Astrocyte of the cerebellum (primary cell): Measurements from ENCODE around the gene CAPN5.
"Not testable (repeated sequence)": the region's sequence is repeated elsewhere in the genome, so short reads cannot be mapped to it uniquely, and the experiment has no call there.

Experiments
- DNase-seq: peaks from one replicate; pipeline ENCODE4 v3.0.0-alpha.2; 2011; ENCODE audit warnings: low read depth
- H3K4me3 ChIP-seq: 2 replicates; pipeline ENCODE4 v1.5.1; 2011; ENCODE audit warnings: mild to moderate bottlenecking, low read depth, low read length, moderate library complexity
- in situ Hi-C: cut with HindIII; loops from 2 replicates; pipeline ENCODE4 v1.10.0; 2017; ENCODE audit warnings: low sequenced_read_pairs
- TF ChIP-seq, protein P1 (sequence below): IDR thresholded peaks from 2 replicates; pipeline ENCODE4 v1.5.1; 2012; ENCODE audit warnings: low read length, low read depth, moderate library complexity, mild to moderate bottlenecking; ENCODE audit errors: missing control alignments

CAPN5 gene

DNA sequence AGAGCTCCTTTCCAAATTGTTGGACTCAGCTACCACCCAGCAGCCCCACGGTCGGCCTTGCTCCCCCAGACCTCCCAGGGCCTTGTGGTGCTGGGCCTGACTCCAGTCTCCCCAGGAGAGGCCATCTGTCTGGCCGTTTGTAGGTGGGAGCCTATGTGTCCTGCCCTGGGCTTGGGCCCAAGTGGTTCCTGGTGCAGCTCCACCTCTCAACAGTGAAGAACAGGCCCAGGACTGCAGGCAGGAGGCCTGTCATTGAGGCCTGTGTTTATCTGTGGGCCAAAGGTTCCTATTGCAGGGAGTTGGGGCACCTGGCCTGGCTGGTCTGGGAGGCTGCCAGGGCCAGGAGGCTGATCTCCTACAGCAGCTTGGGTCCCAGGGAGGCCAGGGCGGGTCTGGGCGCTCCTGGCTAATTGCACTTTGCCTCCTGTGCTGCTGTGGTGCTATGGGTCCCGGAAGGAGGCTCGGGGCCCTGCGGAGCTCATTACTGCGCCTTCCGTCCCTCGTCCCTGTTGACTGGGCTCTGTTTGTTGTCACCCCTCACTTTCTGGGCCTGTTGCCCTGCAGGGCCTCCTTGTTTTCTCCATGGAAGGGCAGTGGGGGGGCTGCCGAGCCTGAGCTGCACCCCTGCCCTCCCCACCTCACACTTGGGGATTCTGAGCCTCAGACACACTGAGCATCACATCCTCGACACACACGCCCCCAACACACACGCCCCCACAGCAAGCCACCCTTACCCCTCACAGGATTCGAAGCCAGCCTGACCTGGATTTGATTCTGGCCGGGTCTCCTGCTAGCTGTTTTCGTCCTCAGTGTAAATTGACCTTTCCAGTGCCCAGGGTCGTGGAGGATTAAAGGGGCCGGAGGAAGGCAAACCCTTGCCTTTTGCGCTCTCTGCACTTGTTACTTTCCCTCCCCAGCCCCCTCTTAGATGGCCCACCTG lies 29.1 kb downstream of the CAPN5 start:
- in situ Hi-C loops = no loop called here
- no peak overlapping the region for H3K4me3 ChIP-seq
- TF ChIP-seq, protein P1, sequence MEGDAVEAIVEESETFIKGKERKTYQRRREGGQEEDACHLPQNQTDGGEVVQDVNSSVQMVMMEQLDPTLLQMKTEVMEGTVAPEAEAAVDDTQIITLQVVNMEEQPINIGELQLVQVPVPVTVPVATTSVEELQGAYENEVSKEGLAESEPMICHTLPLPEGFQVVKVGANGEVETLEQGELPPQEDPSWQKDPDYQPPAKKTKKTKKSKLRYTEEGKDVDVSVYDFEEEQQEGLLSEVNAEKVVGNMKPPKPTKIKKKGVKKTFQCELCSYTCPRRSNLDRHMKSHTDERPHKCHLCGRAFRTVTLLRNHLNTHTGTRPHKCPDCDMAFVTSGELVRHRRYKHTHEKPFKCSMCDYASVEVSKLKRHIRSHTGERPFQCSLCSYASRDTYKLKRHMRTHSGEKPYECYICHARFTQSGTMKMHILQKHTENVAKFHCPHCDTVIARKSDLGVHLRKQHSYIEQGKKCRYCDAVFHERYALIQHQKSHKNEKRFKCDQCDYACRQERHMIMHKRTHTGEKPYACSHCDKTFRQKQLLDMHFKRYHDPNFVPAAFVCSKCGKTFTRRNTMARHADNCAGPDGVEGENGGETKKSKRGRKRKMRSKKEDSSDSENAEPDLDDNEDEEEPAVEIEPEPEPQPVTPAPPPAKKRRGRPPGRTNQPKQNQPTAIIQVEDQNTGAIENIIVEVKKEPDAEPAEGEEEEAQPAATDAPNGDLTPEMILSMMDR = no peak
- no peak for DNase-seq

DNA sequence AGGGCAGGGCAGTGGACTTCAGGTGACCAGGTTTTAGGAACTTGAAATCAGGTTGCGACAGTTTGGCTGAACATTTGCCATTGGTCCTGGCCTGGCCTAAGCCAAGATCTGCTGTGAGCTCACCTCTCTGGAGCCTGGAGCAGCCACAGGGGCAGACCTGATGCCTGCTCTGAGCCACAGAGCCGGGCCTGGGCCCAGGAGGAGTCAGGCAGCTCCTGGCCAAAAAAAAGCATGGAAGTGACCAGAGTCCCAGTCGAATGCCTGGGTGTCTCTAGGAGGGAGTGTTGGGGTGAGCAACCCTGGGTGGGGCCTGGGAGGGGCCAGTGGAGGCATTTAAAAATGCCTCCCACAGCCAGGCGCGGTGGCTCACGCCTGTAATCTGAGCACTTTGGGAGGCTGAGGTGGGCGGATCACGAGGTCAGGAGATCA lies 29.8 kb downstream of the CAPN5 start:
- TF ChIP-seq, protein P1 = no peak
- DNase-seq = no peak
- in situ Hi-C loops = no loop called here
- no peak overlapping the region for H3K4me3 ChIP-seq

GRCh38 chr11:77097180-77097579 lies 30.4 kb downstream of the CAPN5 start:
- in situ Hi-C loops, DNase-seq, H3K4me3 ChIP-seq: not testable (repeated sequence)

DNA sequence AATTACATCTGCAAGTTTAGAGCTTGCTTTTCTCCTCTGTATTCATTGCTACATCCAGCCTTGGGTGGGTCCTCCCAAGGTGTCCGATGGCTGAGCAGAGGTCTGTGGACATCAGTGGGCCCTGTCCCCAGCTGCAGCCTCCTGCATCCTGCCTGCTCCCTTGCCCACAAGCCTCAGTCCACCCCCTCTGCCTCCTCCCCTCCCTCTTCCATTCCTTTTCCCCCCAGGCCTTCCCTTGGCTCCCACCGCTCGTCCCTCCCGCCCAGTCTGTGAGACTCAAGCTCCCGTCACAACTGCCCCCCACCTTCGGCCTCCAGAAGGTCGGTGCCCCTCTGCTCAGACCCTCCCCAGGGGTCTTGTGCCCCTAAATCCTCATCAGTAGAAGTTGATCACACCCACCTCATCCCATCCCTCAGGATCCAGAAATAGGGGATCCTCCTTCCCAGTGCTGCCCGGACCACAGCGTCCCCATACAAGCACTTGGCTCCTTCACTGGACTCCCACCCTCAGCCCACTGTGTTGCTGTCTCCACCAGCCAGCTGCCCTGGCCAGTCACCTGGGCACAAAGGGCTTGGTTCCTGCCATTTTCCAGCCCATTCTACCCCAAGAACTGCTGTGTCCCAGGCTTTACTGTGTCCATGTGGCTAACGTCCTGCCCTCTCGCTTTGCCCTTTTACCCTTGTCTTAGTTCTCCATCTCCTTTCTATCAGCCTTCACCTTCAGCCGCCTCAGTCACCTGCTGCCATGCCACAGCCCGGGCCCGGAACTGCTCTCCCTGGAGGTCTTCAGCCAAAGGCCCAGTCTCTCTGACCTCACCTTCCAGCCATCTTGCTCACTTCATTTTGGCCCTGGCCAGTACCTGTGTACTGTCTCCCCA lies 33.6 kb downstream of the CAPN5 start:
- no peak for DNase-seq
- TF ChIP-seq, protein P1 = no peak
- no peak overlapping the region for H3K4me3 ChIP-seq
- in situ Hi-C loops = no loop called here

DNA sequence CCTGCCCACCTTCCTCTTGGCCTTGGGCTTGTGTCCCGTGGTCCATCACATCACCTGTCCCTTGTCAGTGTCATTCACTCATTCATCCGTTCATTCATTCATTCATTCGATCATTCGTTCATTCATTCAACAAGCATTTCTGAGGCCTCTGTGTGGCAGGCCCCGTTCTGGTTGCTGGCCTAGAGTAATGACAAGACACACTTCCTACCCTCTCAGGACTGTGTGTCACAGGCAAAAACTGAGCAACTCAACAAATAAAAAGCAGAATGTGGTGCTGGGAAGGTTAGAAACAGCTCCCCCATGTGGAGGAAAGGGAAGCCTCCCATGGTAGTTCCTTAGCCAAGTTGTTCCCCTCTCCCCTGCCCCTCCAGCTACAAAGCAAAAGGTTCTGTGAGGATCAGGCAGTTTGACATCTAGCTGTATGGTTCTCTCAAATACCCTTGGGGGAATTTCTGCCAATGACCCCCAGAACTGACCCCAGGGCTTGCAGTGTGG lies 34.3 kb downstream of the CAPN5 start:
- DNase-seq = no peak
- in situ Hi-C loops = no loop called here

DNA sequence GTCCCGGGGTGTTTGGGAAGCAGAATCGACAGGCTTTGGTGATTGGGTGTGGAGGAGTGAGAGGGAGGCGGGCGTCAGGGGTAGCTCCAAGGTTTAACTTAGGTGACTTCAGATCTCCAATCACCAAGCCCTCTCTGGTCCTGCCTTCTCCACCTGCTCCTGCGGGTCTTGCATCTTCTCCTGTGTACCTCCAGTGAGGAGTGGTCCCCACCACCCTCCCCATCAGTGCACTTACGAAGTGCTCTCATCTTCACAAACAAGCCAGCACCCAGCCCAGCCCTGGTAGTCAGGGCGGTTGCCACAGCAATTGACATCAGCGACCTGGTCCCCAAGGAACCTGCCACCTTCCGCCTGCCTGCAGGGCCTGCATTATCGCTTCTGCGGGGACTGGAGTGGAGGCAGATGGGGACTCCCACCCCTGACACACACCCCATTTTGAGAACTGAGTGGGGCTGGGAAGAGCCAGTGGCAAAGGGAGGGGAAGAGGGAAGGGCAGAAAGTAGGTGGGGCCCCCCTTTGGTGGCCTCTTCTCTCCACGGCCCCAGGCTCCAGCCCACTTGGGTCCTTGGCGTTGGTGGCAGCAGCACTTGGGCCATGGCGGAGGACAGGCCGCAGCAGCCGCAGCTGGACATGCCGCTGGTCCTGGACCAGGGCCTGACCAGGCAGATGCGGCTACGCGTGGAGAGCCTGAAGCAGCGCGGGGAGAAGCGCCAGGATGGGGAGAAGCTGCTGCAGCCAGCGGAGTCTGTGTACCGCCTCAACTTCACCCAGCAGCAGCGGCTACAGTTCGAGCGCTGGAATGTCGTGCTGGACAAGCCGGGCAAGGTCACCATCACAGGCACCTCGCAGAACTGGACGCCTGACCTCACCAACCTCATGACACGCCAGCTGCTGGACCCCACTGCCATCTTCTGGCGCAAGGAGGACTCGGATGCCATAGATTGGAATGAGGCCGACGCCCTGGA lies 35.8 kb downstream of the CAPN5 start, which contains the start of gene OMP:
TSS of gene OMP (plus strand) at position 595 of the 965 bp plus-strand sequence. CDS start at position 595, 0 bp downstream.
- in situ Hi-C loops = no loop called here
- no peak for DNase-seq
- TF ChIP-seq, protein P1 = no peak
- no peak within 1 kb of the TSS for H3K4me3 ChIP-seq

More for the DNA sequence above, 34.3 kb downstream of the CAPN5 start:
- H3K4me3 ChIP-seq = no peak overlapping the region
- TF ChIP-seq, protein P1 = peak; percentile 60
